Measurements from ENCODE around the gene ATP1B4. TPM values are rescaled to one million over a fixed set of nuclear protein-coding genes. Genes with fewer than 3 reads are reported as not detected.

ATP1B4 gene
- total RNA-seq, 1 donor from 2014 or later, result not detected

- TF ChIP-seq, protein P1, sequence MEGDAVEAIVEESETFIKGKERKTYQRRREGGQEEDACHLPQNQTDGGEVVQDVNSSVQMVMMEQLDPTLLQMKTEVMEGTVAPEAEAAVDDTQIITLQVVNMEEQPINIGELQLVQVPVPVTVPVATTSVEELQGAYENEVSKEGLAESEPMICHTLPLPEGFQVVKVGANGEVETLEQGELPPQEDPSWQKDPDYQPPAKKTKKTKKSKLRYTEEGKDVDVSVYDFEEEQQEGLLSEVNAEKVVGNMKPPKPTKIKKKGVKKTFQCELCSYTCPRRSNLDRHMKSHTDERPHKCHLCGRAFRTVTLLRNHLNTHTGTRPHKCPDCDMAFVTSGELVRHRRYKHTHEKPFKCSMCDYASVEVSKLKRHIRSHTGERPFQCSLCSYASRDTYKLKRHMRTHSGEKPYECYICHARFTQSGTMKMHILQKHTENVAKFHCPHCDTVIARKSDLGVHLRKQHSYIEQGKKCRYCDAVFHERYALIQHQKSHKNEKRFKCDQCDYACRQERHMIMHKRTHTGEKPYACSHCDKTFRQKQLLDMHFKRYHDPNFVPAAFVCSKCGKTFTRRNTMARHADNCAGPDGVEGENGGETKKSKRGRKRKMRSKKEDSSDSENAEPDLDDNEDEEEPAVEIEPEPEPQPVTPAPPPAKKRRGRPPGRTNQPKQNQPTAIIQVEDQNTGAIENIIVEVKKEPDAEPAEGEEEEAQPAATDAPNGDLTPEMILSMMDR (IDR thresholded peaks at IDR 0.05), result no peak
- no peak for DNase-seq (ENCODE audit: low spot score)
- Mint-ChIP-seq H3K4me1 (ENCODE audit: low read depth) (peaks cover 14% of the 10 kb centered on the region), H3K4me3 (ENCODE audit: unreplicated experiment) (no peak overlapping the region), H3K36me3 (ENCODE audit: low read depth) (no peaks in the 10 kb centered on the region), H3K27me3 (ENCODE audit: low read depth) (no peaks in the 10 kb centered on the region), H3K9me3 (ENCODE audit: low read depth) (peaks cover 5% of the 10 kb centered on the region), H3K27ac (ENCODE audit: unreplicated experiment) (no peak overlapping the region)
Observed at GRCh38 chrX:120358737-120359456, 3.0 kb upstream of the ATP1B4 start.

GRCh38 chrX:120365320-120365719 lies 3.4 kb downstream of the ATP1B4 start:
- Mint-ChIP-seq H3K27me3 (ENCODE audit: low read depth) (no peaks in the 10 kb centered on the region), H3K27ac (ENCODE audit: unreplicated experiment) (no peak overlapping the region), H3K4me1 (ENCODE audit: low read depth) (no peaks in the 10 kb centered on the region), H3K4me3 (ENCODE audit: unreplicated experiment) (no peak overlapping the region), H3K36me3 (ENCODE audit: low read depth) (no peaks in the 10 kb centered on the region), H3K9me3 (ENCODE audit: low read depth) (peaks cover 2% of the 10 kb centered on the region)
- DNase-seq (ENCODE audit: low spot score), result no peak
- TF ChIP-seq, protein P1 (IDR thresholded peaks at IDR 0.05), result peak; percentile 60

DNA sequence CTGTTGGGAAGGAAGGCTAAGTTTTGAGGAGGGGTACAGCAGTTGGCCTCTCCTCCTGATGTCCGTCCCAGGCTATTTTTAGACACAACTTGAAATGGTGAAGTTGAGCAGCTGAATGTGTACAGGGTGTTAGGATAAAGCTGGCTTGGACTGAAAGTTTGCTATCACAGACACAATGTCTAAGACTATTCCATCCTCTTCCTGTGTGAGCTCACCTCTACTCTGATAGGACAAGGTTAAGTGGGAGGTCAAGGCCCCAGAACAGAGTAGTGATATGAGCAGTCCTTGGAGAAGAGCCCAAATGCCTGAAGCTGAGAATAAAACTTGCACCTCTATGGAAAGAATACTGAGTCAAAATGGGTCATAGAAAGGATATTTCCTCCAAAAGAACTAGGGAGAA lies 4.1 kb downstream of the ATP1B4 start:
- Mint-ChIP-seq H3K36me3 (ENCODE audit: low read depth) (no peaks in the 10 kb centered on the region), H3K4me1 (ENCODE audit: low read depth) (no peaks in the 10 kb centered on the region), H3K9me3 (ENCODE audit: low read depth) (peaks cover 2% of the 10 kb centered on the region), H3K4me3 (ENCODE audit: unreplicated experiment) (no peak overlapping the region), H3K27ac (ENCODE audit: unreplicated experiment) (no peak overlapping the region), H3K27me3 (ENCODE audit: low read depth) (no peaks in the 10 kb centered on the region)
- DNase-seq (ENCODE audit: low spot score), result no peak
- TF ChIP-seq, protein P1 (IDR thresholded peaks at IDR 0.05), result no peak

DNA sequence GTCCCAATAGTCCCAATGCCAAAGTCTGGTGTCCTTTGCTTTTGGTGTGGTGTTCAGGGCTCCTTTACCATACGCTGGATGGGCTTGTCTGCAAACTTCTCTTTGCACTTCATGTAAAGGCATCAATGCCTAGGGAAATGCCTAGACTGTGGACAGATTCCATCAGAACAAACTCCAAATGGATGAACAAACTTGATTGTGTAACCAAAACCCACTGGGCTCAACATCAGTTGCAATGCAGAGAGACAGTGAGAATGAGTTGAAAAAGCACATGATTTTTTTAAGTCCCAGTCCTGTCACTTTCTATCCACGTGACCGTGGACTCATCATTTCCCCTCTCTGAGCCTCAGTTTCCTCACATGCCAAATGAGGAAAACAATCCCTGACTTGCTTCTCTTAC lies 4.9 kb downstream of the ATP1B4 start:
- H3K27me3 Mint-ChIP-seq (ENCODE audit: low read depth), result no peaks in the 10 kb centered on the region

GRCh38 chrX:120367402-120368109 lies 5.7 kb downstream of the ATP1B4 start:
- Mint-ChIP-seq H3K36me3 (ENCODE audit: low read depth) (no peaks in the 10 kb centered on the region), H3K9me3 (ENCODE audit: low read depth) (no peaks in the 10 kb centered on the region)
- no peak for DNase-seq (ENCODE audit: low spot score)

More for the DNA sequence above, 4.9 kb downstream of the ATP1B4 start:
- Mint-ChIP-seq H3K4me1 (ENCODE audit: low read depth) (no peaks in the 10 kb centered on the region), H3K36me3 (ENCODE audit: low read depth) (no peaks in the 10 kb centered on the region), H3K9me3 (ENCODE audit: low read depth) (no peaks in the 10 kb centered on the region), H3K4me3 (ENCODE audit: unreplicated experiment) (no peak overlapping the region), H3K27ac (ENCODE audit: unreplicated experiment) (no peak overlapping the region)
- TF ChIP-seq, protein P1 (IDR thresholded peaks at IDR 0.05), result no peak
- DNase-seq (ENCODE audit: low spot score), result no peak

More at GRCh38 chrX:120367402-120368109, 5.7 kb downstream of the ATP1B4 start:
- TF ChIP-seq, protein P1 (IDR thresholded peaks at IDR 0.05), result no peak
- Mint-ChIP-seq H3K4me3 (ENCODE audit: unreplicated experiment) (no peak overlapping the region), H3K27ac (ENCODE audit: unreplicated experiment) (no peak overlapping the region), H3K27me3 (ENCODE audit: low read depth) (no peaks in the 10 kb centered on the region), H3K4me1 (ENCODE audit: low read depth) (peaks cover 2% of the 10 kb centered on the region)

Data from chondrocyte (in vitro differentiated cells).